Activated naive CD8-positive, alpha-beta T cell (primary cell): ENCODE data around the gene L2HGDH.
A peak's percentile ranks its signal among the peaks of the same experiment; 100 is the strongest.

ENCODE experiments used
- H3K27ac Mint-ChIP-seq: one replicate; pipeline ENCODE4 v1.8.0; 2021; ENCODE audit warnings: mixed read lengths
- H3K27me3 Mint-ChIP-seq: one replicate; pipeline ENCODE4 v1.8.0; 2021; ENCODE audit warnings: mixed read lengths
- H3K36me3 Mint-ChIP-seq: one replicate; pipeline ENCODE4 v1.8.0; 2021; ENCODE audit warnings: mixed read lengths
- H3K4me1 Mint-ChIP-seq: one replicate; pipeline ENCODE4 v1.8.0; 2021; ENCODE audit warnings: low read depth, mixed read lengths
- H3K4me3 Mint-ChIP-seq: one replicate; pipeline ENCODE4 v1.8.0; 2021; ENCODE audit warnings: mild to moderate bottlenecking, mixed read lengths
- H3K9me3 Mint-ChIP-seq: one replicate; pipeline ENCODE4 v1.8.0; 2021; ENCODE audit warnings: low read depth, mixed read lengths

L2HGDH gene

GRCh38 chr14:50285861-50286260 is 26.2 kb downstream of the L2HGDH start:
- Mint-ChIP-seq H3K27me3 (no peaks in the 10 kb centered on the region), H3K27ac (no peak overlapping the region), H3K4me3 (no peak overlapping the region), H3K9me3 (no peaks in the 10 kb centered on the region), H3K36me3 (peaks cover 14% of the 10 kb centered on the region), H3K4me1 (no peaks in the 10 kb centered on the region)

- Mint-ChIP-seq H3K4me1 (no peaks in the 10 kb centered on the region), H3K27me3 (no peaks in the 10 kb centered on the region), H3K4me3 (no peak overlapping the region), H3K36me3 (peaks cover 11% of the 10 kb centered on the region), H3K9me3 (no peaks in the 10 kb centered on the region), H3K27ac (no peak overlapping the region)
These were observed 39.5 kb downstream of the L2HGDH start for GRCh38 chr14:50272498-50272897.

GRCh38 chr14:50270932-50271331 is 41.1 kb downstream of the L2HGDH start:
- peaks cover 7% of the 10 kb centered on the region for H3K36me3 Mint-ChIP-seq
- no peak overlapping the region for H3K27ac Mint-ChIP-seq
- no peaks in the 10 kb centered on the region for H3K4me1 Mint-ChIP-seq
- H3K9me3 Mint-ChIP-seq, result no peaks in the 10 kb centered on the region
- H3K4me3 Mint-ChIP-seq, result no peak overlapping the region
- no peaks in the 10 kb centered on the region for H3K27me3 Mint-ChIP-seq

DNA sequence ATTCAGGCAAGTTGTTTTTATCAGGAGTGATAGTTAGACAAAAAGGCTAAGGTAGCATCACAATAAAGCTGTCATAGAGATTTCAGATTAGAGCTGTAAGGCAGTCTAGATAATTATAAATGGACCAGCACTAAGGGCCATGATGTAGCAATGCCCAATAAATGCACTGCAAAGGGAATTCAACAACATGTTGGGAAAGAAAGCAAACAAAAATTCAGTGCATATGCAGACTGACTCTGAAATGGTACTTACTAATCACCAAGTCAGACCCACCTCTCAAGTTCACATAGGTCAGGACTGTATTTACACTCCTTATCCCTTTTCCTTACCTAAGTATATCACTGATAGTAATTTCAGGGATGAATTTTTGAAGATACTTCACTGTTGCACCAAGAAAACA is 47.0 kb downstream of the L2HGDH start:
- Mint-ChIP-seq H3K4me3 (no peak overlapping the region), H3K27me3 (no peaks in the 10 kb centered on the region), H3K4me1 (no peaks in the 10 kb centered on the region), H3K36me3 (peaks cover 4% of the 10 kb centered on the region), H3K9me3 (no peaks in the 10 kb centered on the region), H3K27ac (no peak overlapping the region)

- Mint-ChIP-seq H3K9me3 (no peaks in the 10 kb centered on the region), H3K36me3 (peaks cover 4% of the 10 kb centered on the region), H3K4me3 (no peak overlapping the region), H3K27me3 (no peaks in the 10 kb centered on the region), H3K4me1 (no peaks in the 10 kb centered on the region), H3K27ac (no peak overlapping the region)
These were observed 48.7 kb downstream of the L2HGDH start for GRCh38 chr14:50263321-50263720.

DNA sequence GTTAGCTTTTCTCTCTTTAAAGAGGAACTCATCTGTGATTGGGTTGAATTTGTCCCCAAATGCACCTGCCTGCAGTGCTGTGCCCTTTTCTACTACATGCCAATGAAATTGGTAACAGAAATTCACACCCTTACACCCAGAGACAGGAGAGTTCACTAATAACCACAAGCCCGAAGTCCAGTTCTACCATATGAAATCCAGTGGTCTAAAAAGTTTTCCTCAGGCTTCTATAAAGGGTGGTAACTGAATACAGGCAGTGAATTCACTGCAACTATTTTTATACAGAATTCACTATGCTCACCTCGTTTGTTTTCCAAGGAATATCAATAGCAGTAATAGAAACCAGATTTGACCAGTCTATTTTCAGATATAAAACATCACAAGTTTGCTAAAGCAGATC is 49.2 kb downstream of the L2HGDH start:
- H3K4me3 Mint-ChIP-seq, result no peak overlapping the region
- no peaks in the 10 kb centered on the region for H3K9me3 Mint-ChIP-seq
- H3K27ac Mint-ChIP-seq, result no peak overlapping the region
- H3K4me1 Mint-ChIP-seq, result no peaks in the 10 kb centered on the region
- peaks cover 4% of the 10 kb centered on the region for H3K36me3 Mint-ChIP-seq
- H3K27me3 Mint-ChIP-seq, result no peaks in the 10 kb centered on the region

DNA sequence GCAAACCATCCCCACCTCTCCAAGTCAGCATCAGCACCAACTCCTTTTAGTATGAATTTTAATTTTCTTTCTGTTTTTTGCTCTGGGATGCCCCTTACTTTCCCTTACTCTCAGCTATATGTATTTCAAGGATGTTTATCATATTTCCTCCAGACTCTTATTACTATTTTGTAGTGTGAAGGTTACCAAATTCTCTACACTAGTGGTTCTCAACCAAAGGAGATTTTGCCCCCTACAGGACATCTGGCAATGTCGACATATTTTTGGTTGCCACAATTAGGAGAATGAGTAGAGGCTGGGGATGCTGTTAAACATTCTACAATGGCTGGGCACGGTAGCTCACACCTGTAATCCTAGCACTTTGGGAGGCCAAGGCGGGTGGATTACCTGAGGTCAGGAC is 51.5 kb downstream of the L2HGDH start:
- Mint-ChIP-seq H3K4me3 (no peak overlapping the region), H3K27me3 (no peaks in the 10 kb centered on the region), H3K9me3 (no peaks in the 10 kb centered on the region), H3K27ac (no peak overlapping the region), H3K36me3 (peaks cover 4% of the 10 kb centered on the region), H3K4me1 (no peaks in the 10 kb centered on the region)

GRCh38 chr14:50260072-50260471 is 52.0 kb downstream of the L2HGDH start:
- no peaks in the 10 kb centered on the region for H3K27me3 Mint-ChIP-seq

GRCh38 chr14:50257732-50258131 is 54.3 kb downstream of the L2HGDH start:
- H3K27me3 Mint-ChIP-seq, result no peaks in the 10 kb centered on the region
- no peaks in the 10 kb centered on the region for H3K4me1 Mint-ChIP-seq
- peaks cover 10% of the 10 kb centered on the region for H3K36me3 Mint-ChIP-seq
- H3K27ac Mint-ChIP-seq, result no peak overlapping the region
- H3K4me3 Mint-ChIP-seq, result no peak overlapping the region
- peaks cover 4% of the 10 kb centered on the region for H3K9me3 Mint-ChIP-seq

More at GRCh38 chr14:50260072-50260471, 52.0 kb downstream of the L2HGDH start:
- Mint-ChIP-seq H3K36me3 (peaks cover 4% of the 10 kb centered on the region), H3K27ac (no peak overlapping the region), H3K9me3 (no peaks in the 10 kb centered on the region), H3K4me3 (no peak overlapping the region), H3K4me1 (no peaks in the 10 kb centered on the region)

DNA sequence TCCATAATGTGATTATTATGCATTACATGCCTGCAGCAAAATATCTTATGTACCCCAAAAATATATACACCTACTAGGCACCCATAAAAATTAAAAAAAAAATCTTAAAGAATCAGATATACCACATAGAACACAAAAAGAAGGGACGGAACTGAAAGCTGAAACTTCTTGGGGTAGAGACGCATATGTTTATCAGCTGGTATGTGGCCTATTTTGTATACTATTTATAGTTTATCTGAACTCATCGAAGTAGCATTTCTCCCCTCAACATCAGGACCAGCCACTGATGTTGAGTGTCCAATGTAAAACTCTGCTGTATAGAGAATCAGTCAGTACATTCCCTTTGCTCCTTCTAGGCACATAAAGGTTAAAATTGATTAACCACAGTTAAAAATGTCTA is 57.8 kb downstream of the L2HGDH start:
- Mint-ChIP-seq H3K27ac (no peak overlapping the region), H3K4me1 (no peaks in the 10 kb centered on the region), H3K27me3 (no peaks in the 10 kb centered on the region), H3K36me3 (peaks cover 25% of the 10 kb centered on the region), H3K4me3 (no peak overlapping the region), H3K9me3 (peaks cover 11% of the 10 kb centered on the region)

DNA sequence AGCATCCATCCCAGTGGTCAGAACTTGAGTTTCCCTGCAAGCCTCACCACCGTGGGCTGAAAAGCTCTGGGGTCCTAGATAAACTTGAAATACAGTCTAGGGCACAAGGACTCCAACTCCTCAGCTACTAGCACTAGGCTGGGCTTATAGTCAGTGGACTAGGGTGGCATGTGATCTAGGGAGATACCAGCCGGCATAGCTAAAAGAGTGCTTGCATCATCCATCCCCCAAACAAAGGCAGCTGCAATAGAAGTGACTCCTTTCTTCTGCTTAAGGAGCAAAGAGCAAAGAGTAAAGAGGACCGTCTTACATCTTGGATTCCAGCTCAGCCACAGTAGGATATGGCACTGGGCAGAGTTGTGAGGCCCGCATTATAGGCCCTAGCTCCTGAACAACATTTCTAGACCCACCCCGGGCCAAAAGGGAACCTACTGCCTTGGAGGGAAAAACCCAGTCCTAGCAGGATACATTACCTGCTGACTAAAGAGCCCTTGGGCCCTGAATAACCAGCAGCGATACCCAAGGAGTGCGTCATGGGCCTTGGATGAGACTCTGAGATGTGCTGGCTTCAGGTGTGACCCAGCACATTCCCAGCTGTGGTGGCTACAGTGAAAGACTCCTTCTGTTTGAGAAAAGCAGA is 62.8 kb downstream of the L2HGDH start:
- peaks cover 11% of the 10 kb centered on the region for H3K9me3 Mint-ChIP-seq
- peaks cover 34% of the 10 kb centered on the region for H3K36me3 Mint-ChIP-seq

DNA sequence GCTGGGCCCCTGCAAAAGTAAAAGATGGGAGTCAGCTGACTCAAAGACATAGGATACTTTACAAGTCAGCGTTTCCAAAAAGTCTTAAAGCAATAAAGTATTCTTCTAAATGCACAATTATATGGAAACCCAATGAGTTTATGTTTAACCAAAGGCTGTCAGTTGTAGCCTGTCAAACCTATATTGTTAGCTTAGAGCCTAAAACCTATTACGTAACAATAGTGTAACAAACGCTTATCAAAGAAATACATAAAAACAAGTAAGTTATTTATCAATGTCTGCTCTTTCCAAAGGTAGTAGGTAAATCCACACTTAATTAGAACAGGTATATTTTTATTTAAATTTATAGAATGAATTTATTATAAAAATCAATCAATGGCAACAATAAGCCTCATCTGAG is 64.8 kb downstream of the L2HGDH start:
- Mint-ChIP-seq H3K27ac (no peak overlapping the region), H3K9me3 (peaks cover 4% of the 10 kb centered on the region), H3K4me1 (no peaks in the 10 kb centered on the region), H3K36me3 (peaks cover 21% of the 10 kb centered on the region), H3K27me3 (no peaks in the 10 kb centered on the region), H3K4me3 (no peak overlapping the region)

More for the DNA sequence above, 62.8 kb downstream of the L2HGDH start:
- Mint-ChIP-seq H3K4me3 (no peak overlapping the region), H3K27me3 (no peaks in the 10 kb centered on the region), H3K4me1 (no peaks in the 10 kb centered on the region), H3K27ac (no peak overlapping the region)

- Mint-ChIP-seq H3K4me3 (no peak overlapping the region), H3K36me3 (peaks cover 6% of the 10 kb centered on the region), H3K4me1 (no peaks in the 10 kb centered on the region), H3K9me3 (no peaks in the 10 kb centered on the region), H3K27me3 (no peaks in the 10 kb centered on the region), H3K27ac (no peak overlapping the region)
These were observed 69.3 kb downstream of the L2HGDH start for GRCh38 chr14:50242566-50243310.

GRCh38 chr14:50242096-50242495 is 69.9 kb downstream of the L2HGDH start:
- no peaks in the 10 kb centered on the region for H3K27me3 Mint-ChIP-seq
- H3K4me1 Mint-ChIP-seq, result no peaks in the 10 kb centered on the region
- peaks cover 6% of the 10 kb centered on the region for H3K36me3 Mint-ChIP-seq
- H3K4me3 Mint-ChIP-seq, result no peak overlapping the region
- no peaks in the 10 kb centered on the region for H3K9me3 Mint-ChIP-seq
- H3K27ac Mint-ChIP-seq, result no peak overlapping the region

DNA sequence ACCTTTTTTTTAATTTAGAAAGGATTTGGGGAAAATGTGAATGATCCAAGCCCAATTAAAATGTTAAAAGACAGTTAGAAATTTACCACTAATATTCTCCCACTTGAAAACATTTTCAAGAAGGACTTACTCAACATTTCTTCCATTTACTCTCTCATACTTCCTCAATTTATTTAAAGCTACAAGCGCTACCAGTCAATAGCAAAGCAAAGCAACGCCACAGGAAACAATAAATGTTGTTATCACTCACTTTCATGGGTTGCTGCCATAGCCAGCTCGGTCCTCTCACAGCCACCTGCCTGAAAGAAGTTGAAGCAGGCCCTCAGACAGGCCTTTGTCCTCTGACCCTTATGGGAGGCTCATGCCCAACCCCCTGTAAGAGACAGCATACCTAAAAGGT is 74.6 kb downstream of the L2HGDH start:
- Mint-ChIP-seq H3K4me3 (no peak overlapping the region), H3K9me3 (no peaks in the 10 kb centered on the region), H3K4me1 (peaks cover 14% of the 10 kb centered on the region), H3K36me3 (no peaks in the 10 kb centered on the region), H3K27me3 (no peaks in the 10 kb centered on the region), H3K27ac (no peak overlapping the region)

GRCh38 chr14:50233951-50234250 is 78.1 kb downstream of the L2HGDH start:
- Mint-ChIP-seq H3K9me3 (no peaks in the 10 kb centered on the region), H3K36me3 (no peaks in the 10 kb centered on the region), H3K4me1 (peaks cover 34% of the 10 kb centered on the region), H3K4me3 (no peak overlapping the region), H3K27me3 (no peaks in the 10 kb centered on the region), H3K27ac (peak overlapping the region; percentile 41)
